Neural cell (in vitro differentiated cells): ENCODE measurements around the gene IL19.

Source experiments
- CTCF ChIP-seq: fragments of 450-650 bp; IDR thresholded peaks from 2 replicates; pipeline ENCODE4 v1.5.1; 2014; ENCODE audit warnings: antibody characterized with exemption, mild to moderate bottlenecking, moderate library complexity; ENCODE audit not compliant: poor library complexity, severe bottlenecking
- POLR2AphosphoS5 ChIP-seq: IDR thresholded peaks from 2 replicates; pipeline ENCODE4 v1.6.1; 2012
- TAF1 ChIP-seq: IDR thresholded peaks from 2 replicates; pipeline ENCODE4 v1.6.1; 2012; ENCODE audit warnings: low read depth

- no peak for TF ChIP-seq CTCF
- no peak for TF ChIP-seq TAF1
- no peak for TF ChIP-seq POLR2AphosphoS5
These were observed 7.5 kb downstream of the IL19 start for GRCh38 chr1:206778031-206778430.
